Muscle of arm (tissue), 12 donors: Measurements from ENCODE around the gene CCL25. TPM values are rescaled to one million over a fixed set of nuclear protein-coding genes. Genes with fewer than 3 reads are reported as not detected.

Experiments
- DNase-seq: peaks from one replicate; pipeline ENCODE4 v3.0.0-alpha.2; 2013
- polyA plus RNA-seq, 12 donors: library from polyadenylated mRNA; unstranded; fragments of 120-200 nt; gene quantifications; one replicate each; pipeline ENCODE4 v1.2.1, GENCODE V29; 2013; ENCODE audit not compliant: insufficient read length in 12 of 12

The CCL25 gene
- polyA plus RNA-seq, 12 donors, result 0.17 to 0.45 (median 0.28) TPM; not detected in 7

DNA sequence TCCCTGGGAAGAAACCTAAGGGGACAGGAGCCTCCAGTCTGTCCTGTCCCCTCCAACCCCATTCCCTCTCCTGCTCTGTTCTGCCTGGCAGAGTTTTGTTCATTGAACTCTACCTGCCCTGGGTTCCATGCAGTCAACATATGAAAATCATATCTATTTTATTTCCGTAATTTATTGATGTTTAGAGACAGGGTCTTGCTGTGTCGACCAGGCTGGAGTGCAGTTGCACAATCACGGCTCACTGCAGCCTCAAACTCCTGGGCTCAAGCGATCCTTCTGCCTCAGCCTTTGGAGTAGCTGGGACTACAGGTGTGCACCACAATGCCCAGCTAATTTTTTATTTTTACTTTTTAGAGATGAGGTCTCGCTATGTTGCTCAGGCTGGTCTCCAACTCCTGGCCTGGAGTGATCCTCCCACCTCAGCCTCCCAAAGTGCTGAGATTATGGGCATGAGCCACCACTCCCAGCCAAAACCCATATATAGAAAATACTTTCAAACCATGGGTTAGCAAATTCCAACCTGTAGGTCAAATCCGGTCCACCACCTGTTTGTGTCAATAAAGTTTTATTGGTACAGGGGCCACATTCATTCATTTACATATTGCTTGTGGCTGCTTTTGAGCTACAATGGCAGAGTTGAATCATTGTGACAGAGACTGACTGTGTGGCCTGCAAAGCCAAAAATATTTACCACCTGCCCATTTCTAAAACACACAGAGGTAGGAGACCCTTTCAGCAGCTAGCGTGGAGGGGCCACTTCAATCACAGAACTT is 57.5 kb downstream of the CCL25 start:
- DNase-seq, result no peak

DNA sequence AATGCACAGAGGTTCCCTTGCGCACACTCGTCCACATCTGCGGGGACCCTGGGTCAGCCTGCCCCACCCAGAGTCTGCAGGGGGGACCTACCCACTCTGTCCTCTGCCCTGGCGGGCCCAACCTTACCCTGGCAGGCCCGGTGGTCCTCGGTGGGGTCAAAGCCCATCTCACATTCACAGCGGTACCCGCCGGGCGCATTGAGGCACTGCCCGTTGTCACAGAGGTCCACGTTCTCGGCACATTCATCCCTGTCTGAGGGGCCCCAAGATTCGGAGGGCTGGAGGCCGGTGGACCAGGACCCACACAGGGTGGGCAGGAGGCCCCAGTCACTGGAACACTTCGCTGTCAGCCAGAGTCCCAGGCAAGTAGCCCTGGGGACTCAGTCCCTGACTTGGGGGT is 58.4 kb downstream of the CCL25 start:
- no peak for DNase-seq

DNA sequence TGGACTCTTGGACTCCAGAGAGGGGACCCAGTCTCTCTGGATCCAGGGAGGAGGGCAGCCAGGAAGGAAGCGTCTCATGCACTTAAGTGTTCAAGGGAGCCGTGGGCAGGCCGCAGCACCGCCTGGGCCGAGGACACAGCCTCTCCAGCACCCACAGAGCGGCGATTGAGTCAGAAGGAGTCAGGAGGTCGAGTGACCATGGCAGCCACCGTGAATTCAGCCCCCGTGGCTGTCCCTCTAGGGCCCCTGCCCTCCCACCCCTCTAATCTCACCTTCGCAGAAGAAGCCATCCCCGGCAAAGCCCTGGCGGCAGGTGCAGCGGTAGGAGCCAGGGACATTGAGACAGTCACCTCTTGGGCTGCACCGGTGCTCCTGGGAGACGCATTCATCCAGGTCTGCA is 58.8 kb downstream of the CCL25 start:
- no peak for DNase-seq

Other genes starting within 250 kb of the CCL25 start
- gene EVI5L, start 222.5 kb upstream of the CCL25 start, polyA plus RNA-seq, result 10 to 100 TPM in 11 of 12 donors, not detected in 1; 10.6 to 15.6 (median 12.4) TPM
- gene PRR36, start 178.4 kb upstream of the CCL25 start, polyA plus RNA-seq, result 1 to 10 TPM in 2 of 12 donors, under 1 TPM in 9, not detected in 1; 0.16 to 2.9 (median 0.22) TPM
- 1 to 10 TPM in 1 of 12 donors, under 1 TPM in 6, not detected in 5; 0.12 to 1.2 (median 0.41) TPM for gene LRRC8E, start 164.2 kb upstream of the CCL25 start, polyA plus RNA-seq
- gene MAP2K7, start 148.9 kb upstream of the CCL25 start, polyA plus RNA-seq, result 10 to 100 TPM in 11 of 12 donors, not detected in 1; 16.3 to 37.0 (median 18.9) TPM
- under 1 TPM in 5 of 12 donors, not detected in 7; 0.21 to 0.60 (median 0.41) TPM for gene TGFBR3L, start 137.9 kb upstream of the CCL25 start, polyA plus RNA-seq
- 10 to 100 TPM in 11 of 12 donors, not detected in 1; 10.9 to 20.3 (median 14.8) TPM for gene SNAPC2, start 132.4 kb upstream of the CCL25 start, polyA plus RNA-seq
- 10 to 100 TPM in 1 of 12 donors, 1 to 10 TPM in 8, under 1 TPM in 2, not detected in 1; 0.86 to 14.9 (median 1.9) TPM for gene CTXN1, start 126.6 kb upstream of the CCL25 start, polyA plus RNA-seq
- 10 to 100 TPM in 11 of 12 donors, not detected in 1; 33.8 to 49.3 (median 42.3) TPM for gene TIMM44, start 109.1 kb upstream of the CCL25 start, polyA plus RNA-seq
- 10 to 100 TPM in 11 of 12 donors, not detected in 1; 35.9 to 67.7 (median 54.3) TPM for gene ELAVL1, start 47.1 kb upstream of the CCL25 start, polyA plus RNA-seq
- 10 to 100 TPM in 6 of 12 donors, 1 to 10 TPM in 5, not detected in 1; 5.6 to 41.5 (median 11.5) TPM for gene FBN3, start 96.8 kb downstream of the CCL25 start, polyA plus RNA-seq
- gene CERS4, start 156.6 kb downstream of the CCL25 start, polyA plus RNA-seq, result 10 to 100 TPM in 10 of 12 donors, 1 to 10 TPM in 1, not detected in 1; 9.9 to 43.6 (median 15.5) TPM